PFSK-1 (cell line): Measurements from ENCODE around the gene GUCA2A.

Source experiments
- POLR2AphosphoS5 ChIP-seq: IDR thresholded peaks from 2 replicates; pipeline ENCODE4 v1.6.1; 2012; ENCODE audit warnings: low read depth, mild to moderate bottlenecking, control low read depth, low read length, moderate library complexity
- SIN3A ChIP-seq: IDR thresholded peaks from 2 replicates; pipeline ENCODE4 v1.6.1; 2012; ENCODE audit warnings: mild to moderate bottlenecking, low read length, moderate library complexity, borderline replicate concordance; ENCODE audit not compliant: insufficient read depth
- TAF1 ChIP-seq: IDR thresholded peaks from 2 replicates; pipeline ENCODE4 v1.6.1; 2012; ENCODE audit warnings: low read length, control low read depth, borderline replicate concordance; ENCODE audit not compliant: insufficient read depth

DNA sequence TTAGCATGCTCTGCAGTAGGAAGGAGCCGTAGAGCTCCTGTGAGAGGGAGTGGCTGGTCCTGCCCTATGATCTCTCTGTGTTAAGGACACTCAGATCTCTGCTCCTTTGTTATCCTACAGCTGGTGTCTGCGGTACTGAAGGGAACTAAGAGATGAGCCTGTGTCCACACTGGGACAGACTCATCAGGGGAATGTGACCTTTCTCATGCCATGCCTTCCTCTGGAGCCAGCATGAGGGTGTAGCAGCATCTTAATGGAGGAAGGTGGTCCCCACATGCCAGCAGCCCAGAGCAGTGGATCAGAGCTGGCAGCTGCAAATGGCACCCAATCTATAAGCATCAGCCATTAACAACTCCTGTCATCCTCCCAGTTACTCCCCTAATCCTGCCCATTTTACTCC is 36.0 kb downstream of the GUCA2A start:
- TF ChIP-seq SIN3A = no peak
- no peak for TF ChIP-seq POLR2AphosphoS5
- TF ChIP-seq TAF1 = no peak
